Esophagus (tissue), 2 donors: ENCODE measurements around the gene TCIRG1. TPM values are rescaled to one million over a fixed set of nuclear protein-coding genes. Genes with fewer than 3 reads are reported as not detected.

Source experiments
- H3K27ac ChIP-seq, 2 donors: one replicate each; pipeline ENCODE4 v1.5.1; 2013; ENCODE audit warnings: low read depth in 2 of 2, mild to moderate bottlenecking in 2 of 2, inconsistent platforms in 1 of 2, low read length in 1 of 2, moderate library complexity in 1 of 2
- H3K27me3 ChIP-seq, 2 donors: one replicate each; pipeline ENCODE4 v1.6.1; 2013; ENCODE audit warnings: low read length in 2 of 2, control low read depth in 1 of 2, mild to moderate bottlenecking in 1 of 2; ENCODE audit not compliant: insufficient read depth in 2 of 2, control insufficient read depth in 1 of 2
- H3K36me3 ChIP-seq, 2 donors: one replicate each; pipeline ENCODE4 v1.6.1; 2013; ENCODE audit warnings: low read length in 1 of 2; ENCODE audit not compliant: control insufficient read depth in 2 of 2, insufficient read depth in 2 of 2
- H3K4me1 ChIP-seq, 2 donors: one replicate each; pipeline ENCODE4 v1.6.1; 2013; ENCODE audit warnings: low read length in 1 of 2; ENCODE audit not compliant: control insufficient read depth in 2 of 2, insufficient read depth in 2 of 2
- H3K4me3 ChIP-seq, 2 donors: one replicate each; pipeline ENCODE4 v1.5.1; 2013; ENCODE audit warnings: low read length in 2 of 2, mild to moderate bottlenecking in 2 of 2, low read depth in 1 of 2, moderate library complexity in 1 of 2
- H3K9me3 ChIP-seq, 2 donors: one replicate each; pipeline ENCODE4 v1.6.1; 2013; ENCODE audit warnings: mild to moderate bottlenecking in 2 of 2, low read depth in 1 of 2, low read length in 1 of 2, moderate library complexity in 1 of 2; ENCODE audit not compliant: control insufficient read depth in 2 of 2, insufficient read depth in 1 of 2
- WGBS, 2 donors: extraction: QIAGEN DNeasy Blood & Tissue Kit; methylation state at CpG; one replicate each; pipeline ENCODE4 v1.1.7; 2013; 5-methylcytosine and 5-hydroxymethylcytosine counted together
- polyA plus RNA-seq, 2 donors: library from polyadenylated mRNA; stranded (reverse); fragments of 200-250 nt; gene quantifications; one replicate each; pipeline ENCODE4 v1.2.3, GENCODE V29; 2013
- donor health status: healthy with polysubstance abuse.
- donor health status: Bipolar disorder and iron deficiency.

TCIRG1 gene
- polyA plus RNA-seq, 2 donors = 51.0 to 74.0 TPM

GRCh38 chr11:68012843-68013610 lies 25.8 kb upstream of the TCIRG1 start:
- no peak overlapping the region for H3K4me3 ChIP-seq
- 76 to 80% methylated on average over 16 of the region's 16 CpGs for WGBS, 2 donors
- no peaks in the 10 kb centered on the region for H3K36me3 ChIP-seq
- H3K9me3 ChIP-seq = no peaks in the 10 kb centered on the region
- no peaks in the 10 kb centered on the region for H3K27me3 ChIP-seq
- H3K4me1 ChIP-seq = peaks cover 3 to 46% of the 10 kb centered on the region in 2 donors
- H3K27ac ChIP-seq = no peak overlapping the region

GRCh38 chr11:68013611-68014156 lies 25.1 kb upstream of the TCIRG1 start:
- peak overlapping the region; percentile 12 to 84 for H3K27ac ChIP-seq
- H3K9me3 ChIP-seq = no peaks in the 10 kb centered on the region
- H3K4me1 ChIP-seq = peaks cover 3 to 50% of the 10 kb centered on the region in 2 donors
- H3K36me3 ChIP-seq = no peaks in the 10 kb centered on the region
- no peaks in the 10 kb centered on the region for H3K27me3 ChIP-seq
- no peak overlapping the region for H3K4me3 ChIP-seq
- WGBS, 2 donors = 90 to 91% methylated on average over 14 of the region's 14 CpGs

GRCh38 chr11:68014157-68014946 lies 24.5 kb upstream of the TCIRG1 start:
- Histone ChIP-seq H3K9me3 (no peaks in the 10 kb centered on the region), H3K27ac (peak overlapping the region; percentile 79 to 84), H3K4me3 (no peak overlapping the region), H3K27me3 (no peaks in the 10 kb centered on the region), H3K36me3 (no peaks in the 10 kb centered on the region), H3K4me1 (peaks cover 3 to 49% of the 10 kb centered on the region in 2 donors)
- 23 to 56% methylated on average over 12 to 16 of the region's 16 CpGs for WGBS, 2 donors

- no peaks in the 10 kb centered on the region for H3K36me3 ChIP-seq
- H3K27ac ChIP-seq = peak overlapping the region; percentile 39 to 84
- peaks cover 3 to 54% of the 10 kb centered on the region in 2 donors for H3K4me1 ChIP-seq
- no peaks in the 10 kb centered on the region for H3K27me3 ChIP-seq
- 87 to 91% methylated on average over 19 of the region's 19 CpGs for WGBS, 2 donors
- H3K4me3 ChIP-seq = no peak overlapping the region
- no peaks in the 10 kb centered on the region for H3K9me3 ChIP-seq
These were observed 23.8 kb upstream of the TCIRG1 start for GRCh38 chr11:68014947-68015447.

- H3K9me3 ChIP-seq = no peaks in the 10 kb centered on the region
- no peak overlapping the region for H3K4me3 ChIP-seq
- H3K27ac ChIP-seq = no peak overlapping the region
- H3K36me3 ChIP-seq = no peaks in the 10 kb centered on the region
- no peaks in the 10 kb centered on the region for H3K27me3 ChIP-seq
- H3K4me1 ChIP-seq = peaks cover 3 to 52% of the 10 kb centered on the region in 2 donors
- 97 to 99% methylated on average over 8 of the region's 8 CpGs for WGBS, 2 donors
These were observed 23.4 kb upstream of the TCIRG1 start for GRCh38 chr11:68015467-68015866.

- Histone ChIP-seq H3K4me1 (peaks cover 3 to 49% of the 10 kb centered on the region in 2 donors), H3K27me3 (no peaks in the 10 kb centered on the region), H3K27ac (peak overlapping the region in 1 of 2 donors; percentile 54), H3K4me3 (no peak overlapping the region), H3K36me3 (no peaks in the 10 kb centered on the region), H3K9me3 (no peaks in the 10 kb centered on the region)
- WGBS, 2 donors = 69 to 79% methylated on average over 13 of the region's 13 CpGs
These were observed 22.5 kb upstream of the TCIRG1 start for GRCh38 chr11:68016161-68016903.

GRCh38 chr11:68016904-68017817 lies 21.7 kb upstream of the TCIRG1 start:
- no peaks in the 10 kb centered on the region for H3K27me3 ChIP-seq
- H3K9me3 ChIP-seq = no peaks in the 10 kb centered on the region
- H3K36me3 ChIP-seq = no peaks in the 10 kb centered on the region
- 69 to 70% methylated on average over 16 of the region's 16 CpGs for WGBS, 2 donors
- H3K27ac ChIP-seq = peak overlapping the region; percentile 24 to 54
- H3K4me1 ChIP-seq = peaks cover 3 to 49% of the 10 kb centered on the region in 2 donors
- no peak overlapping the region for H3K4me3 ChIP-seq

- H3K36me3 ChIP-seq = no peaks in the 10 kb centered on the region
- peaks cover 3 to 49% of the 10 kb centered on the region in 2 donors for H3K4me1 ChIP-seq
- WGBS, 2 donors = 77 to 78% methylated on average over 27 of the region's 27 CpGs
- H3K27ac ChIP-seq = peak overlapping the region; percentile 47 to 56
- no peaks in the 10 kb centered on the region for H3K27me3 ChIP-seq
- H3K4me3 ChIP-seq = no peak overlapping the region
- H3K9me3 ChIP-seq = no peaks in the 10 kb centered on the region
These were observed 20.7 kb upstream of the TCIRG1 start for GRCh38 chr11:68017980-68018729.
